ENCODE data around the gene ZNF330.

- peak; percentile 40 for TF ChIP-seq CTCF (conservative IDR thresholded peaks at IDR 0.05)
- TF ChIP-seq ZFX (IDR thresholded peaks at IDR 0.05), result no peak
Observed at GRCh38 chr4:141220691-141221659, at the start of gene ZNF330.

All from C4-2B (cell line).